Measurements from ENCODE around the gene EIPR1.

The EIPR1 gene

GRCh38 chr2:3249476-3249962 is 128.1 kb downstream of the EIPR1 start:
- no peak for DNase-seq (ENCODE audit: low spot score)

- DNase-seq (ENCODE audit: low spot score): no peak
Observed at GRCh38 chr2:3248754-3249475, 128.7 kb downstream of the EIPR1 start.

GRCh38 chr2:3246928-3247714 is 130.5 kb downstream of the EIPR1 start:
- DNase-seq (ENCODE audit: low spot score): no peak

GRCh38 chr2:3246406-3246805 is 131.2 kb downstream of the EIPR1 start:
- DNase-seq (ENCODE audit: low spot score): no peak

GRCh38 chr2:3244486-3244885 is 133.1 kb downstream of the EIPR1 start:
- DNase-seq (ENCODE audit: low spot score): no peak

- no peak for DNase-seq (ENCODE audit: low spot score)
Observed at GRCh38 chr2:3243804-3244203, 133.8 kb downstream of the EIPR1 start.

GRCh38 chr2:3242747-3243369 is 134.8 kb downstream of the EIPR1 start:
- no peak for DNase-seq (ENCODE audit: low spot score)

- no peak for DNase-seq (ENCODE audit: low spot score)
Observed at GRCh38 chr2:3241971-3242746, 135.5 kb downstream of the EIPR1 start.

- no peak for DNase-seq (ENCODE audit: low spot score)
Observed at GRCh38 chr2:3238951-3239841, 138.4 kb downstream of the EIPR1 start.

GRCh38 chr2:3236300-3237045 is 141.1 kb downstream of the EIPR1 start:
- no peak for DNase-seq (ENCODE audit: low spot score)

- DNase-seq (ENCODE audit: low spot score): no peak
Observed at GRCh38 chr2:3233877-3234276, 143.7 kb downstream of the EIPR1 start.

- DNase-seq (ENCODE audit: low spot score): no peak
Observed at GRCh38 chr2:3229221-3229620, 148.4 kb downstream of the EIPR1 start.

GRCh38 chr2:3224681-3225080 is 152.9 kb downstream of the EIPR1 start:
- DNase-seq (ENCODE audit: low spot score): no peak

GRCh38 chr2:3223080-3223923 is 154.3 kb downstream of the EIPR1 start:
- DNase-seq (ENCODE audit: low spot score): no peak

- no peak for DNase-seq (ENCODE audit: low spot score)
Observed at GRCh38 chr2:3222636-3223035, 155.0 kb downstream of the EIPR1 start.

- no peak for DNase-seq (ENCODE audit: low spot score)
Observed at GRCh38 chr2:3219536-3219935, 158.1 kb downstream of the EIPR1 start.

- no peak for DNase-seq (ENCODE audit: low spot score)
Observed at GRCh38 chr2:3217646-3218045, 160.0 kb downstream of the EIPR1 start.

GRCh38 chr2:3216841-3217495 is 160.7 kb downstream of the EIPR1 start:
- DNase-seq (ENCODE audit: low spot score): no peak

Measured in SK-N-DZ (cell line).